Calu3 (cell line): ENCODE measurements around the gene ABCB6. TPM values are rescaled to one million over a fixed set of nuclear protein-coding genes. Genes with fewer than 3 reads are reported as not detected.
"Not testable (repeated sequence)": the region's sequence is repeated elsewhere in the genome, so short reads cannot be mapped to it uniquely, and the experiment has no call there.

ENCODE experiments used
- BruUV-seq: library from RNA; stranded (reverse); fragments of 400-500 nt; replicated peaks from 2 replicates; lab custom pipeline; 2021; lab: Mats Ljungman, UMichigan
- CTCF ChIA-PET: fragments of 300-600 bp; sonication (Branson Sonifier 250); formaldehyde crosslinking; loops from one replicate; lab custom pipeline; 2022; ENCODE audit warnings: antibody characterized with exemption; lab: Charles Lee
- DNase-seq: peaks from one replicate; pipeline ENCODE4 v3.0.0; 2022
- H3K27ac Mint-ChIP-seq: one replicate; pipeline ENCODE4 v1.8.0; 2022; ENCODE audit warnings: mixed read lengths; ENCODE audit not compliant: unreplicated experiment
- H3K27me3 Mint-ChIP-seq: one replicate; pipeline ENCODE4 v1.8.0; 2022; ENCODE audit warnings: mixed read lengths; ENCODE audit not compliant: unreplicated experiment
- H3K36me3 Mint-ChIP-seq: one replicate; pipeline ENCODE4 v1.8.0; 2022; ENCODE audit warnings: mild to moderate bottlenecking, moderate library complexity, mixed read lengths; ENCODE audit not compliant: insufficient read depth, unreplicated experiment
- H3K4me1 Mint-ChIP-seq: one replicate; pipeline ENCODE4 v1.8.0; 2022; ENCODE audit warnings: mild to moderate bottlenecking, low read depth, mixed read lengths; ENCODE audit not compliant: unreplicated experiment
- H3K4me3 Mint-ChIP-seq: one replicate; pipeline ENCODE4 v1.8.0; 2022; ENCODE audit warnings: mild to moderate bottlenecking, low read depth, moderate library complexity, mixed read lengths; ENCODE audit not compliant: unreplicated experiment
- H3K9me3 Mint-ChIP-seq: one replicate; pipeline ENCODE4 v1.8.0; 2022; ENCODE audit warnings: low read depth, mixed read lengths; ENCODE audit not compliant: unreplicated experiment
- intact Hi-C: fragments of 100-400 bp; cut with micrococcal nuclease; formaldehyde crosslinking; loops from one replicate; pipeline ENCODE4 v1.10.0; 2022; ENCODE audit not compliant: unreplicated experiment
- total RNA-seq: library from RNA; stranded (reverse); gene quantifications from 2 replicates; pipeline ENCODE4 v1.2.3, GENCODE V29; 2022
- TF ChIP-seq, protein P1 (sequence below): fragments of 200-600 bp; IDR thresholded peaks from one replicate; pipeline ENCODE4 v1.8.0; 2022; ENCODE audit warnings: antibody characterized with exemption; ENCODE audit not compliant: unreplicated experiment

Gene ABCB6
- total RNA-seq, 1 experiment from 2014 or later, result 12.1 TPM

DNA sequence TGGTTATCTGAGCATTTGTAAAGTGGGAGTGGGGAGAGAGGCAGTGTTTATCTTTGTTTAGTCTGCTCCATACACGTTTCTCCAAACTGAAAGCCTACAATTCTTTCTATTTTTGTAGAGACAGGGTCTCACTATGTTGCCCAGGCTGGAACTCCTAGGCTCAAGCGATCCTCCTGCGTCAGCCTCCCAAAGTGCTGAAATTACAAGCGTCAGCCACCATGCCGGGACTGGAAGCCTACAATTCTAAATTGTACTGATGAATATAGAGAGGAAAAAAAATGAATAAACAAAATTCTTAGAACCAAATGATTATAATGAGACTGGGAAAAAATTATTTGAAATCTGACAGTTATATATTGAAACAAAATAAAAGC is 13.6 kb downstream of the ABCB6 start:
- H3K27ac Mint-ChIP-seq, result no peak overlapping the region
- BruUV-seq, result no TSS peak
- peaks cover 8% of the 10 kb centered on the region for H3K4me1 Mint-ChIP-seq
- peaks cover 24% of the 10 kb centered on the region for H3K36me3 Mint-ChIP-seq
- CTCF ChIA-PET, result no interaction called here
- H3K9me3 Mint-ChIP-seq, result no peaks in the 10 kb centered on the region
- no peaks in the 10 kb centered on the region for H3K27me3 Mint-ChIP-seq
- TF ChIP-seq, protein P1, sequence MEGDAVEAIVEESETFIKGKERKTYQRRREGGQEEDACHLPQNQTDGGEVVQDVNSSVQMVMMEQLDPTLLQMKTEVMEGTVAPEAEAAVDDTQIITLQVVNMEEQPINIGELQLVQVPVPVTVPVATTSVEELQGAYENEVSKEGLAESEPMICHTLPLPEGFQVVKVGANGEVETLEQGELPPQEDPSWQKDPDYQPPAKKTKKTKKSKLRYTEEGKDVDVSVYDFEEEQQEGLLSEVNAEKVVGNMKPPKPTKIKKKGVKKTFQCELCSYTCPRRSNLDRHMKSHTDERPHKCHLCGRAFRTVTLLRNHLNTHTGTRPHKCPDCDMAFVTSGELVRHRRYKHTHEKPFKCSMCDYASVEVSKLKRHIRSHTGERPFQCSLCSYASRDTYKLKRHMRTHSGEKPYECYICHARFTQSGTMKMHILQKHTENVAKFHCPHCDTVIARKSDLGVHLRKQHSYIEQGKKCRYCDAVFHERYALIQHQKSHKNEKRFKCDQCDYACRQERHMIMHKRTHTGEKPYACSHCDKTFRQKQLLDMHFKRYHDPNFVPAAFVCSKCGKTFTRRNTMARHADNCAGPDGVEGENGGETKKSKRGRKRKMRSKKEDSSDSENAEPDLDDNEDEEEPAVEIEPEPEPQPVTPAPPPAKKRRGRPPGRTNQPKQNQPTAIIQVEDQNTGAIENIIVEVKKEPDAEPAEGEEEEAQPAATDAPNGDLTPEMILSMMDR, result no peak
- intact Hi-C loops, result no loop called here
- no peak overlapping the region for H3K4me3 Mint-ChIP-seq
- no peak for DNase-seq

DNA sequence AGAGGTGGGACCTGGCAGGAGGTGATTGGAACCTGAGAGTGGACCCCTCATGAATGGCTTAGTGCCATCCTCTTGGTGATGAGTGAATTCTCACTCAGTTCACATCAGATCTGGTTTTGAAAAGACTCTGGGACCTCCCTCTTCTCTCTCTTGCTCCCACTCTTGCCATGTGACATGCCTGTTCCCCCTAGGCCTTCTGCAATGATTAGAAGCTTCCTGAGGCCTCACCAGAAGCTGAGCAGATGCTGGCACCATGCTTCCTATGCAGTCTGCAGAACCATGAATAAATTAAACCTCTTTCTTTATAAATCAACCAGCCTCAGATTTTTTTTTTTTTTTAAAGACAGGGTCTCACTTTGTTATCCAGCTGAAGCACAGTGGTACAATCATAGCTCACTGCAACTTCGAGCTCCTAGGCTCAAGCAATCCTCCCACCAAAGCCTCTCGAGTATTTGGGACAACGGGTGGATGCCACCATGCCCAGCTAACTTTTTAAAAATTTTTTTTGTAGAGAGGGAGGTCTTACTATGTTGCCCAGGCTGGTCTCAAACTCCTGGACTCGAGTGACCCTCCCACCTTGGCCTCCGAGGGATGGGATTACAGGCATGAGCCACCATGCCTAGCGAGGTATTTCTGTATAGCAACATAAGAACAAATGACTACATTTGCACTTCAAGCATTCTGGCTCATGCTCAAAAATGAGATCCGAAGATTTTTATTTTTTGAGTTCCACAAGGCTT is 14.2 kb downstream of the ABCB6 start:
- TF ChIP-seq, protein P1, result no peak
- H3K27me3 Mint-ChIP-seq, result peaks cover 5% of the 10 kb centered on the region
- no TSS peak for BruUV-seq
- no peak overlapping the region for H3K27ac Mint-ChIP-seq
- peaks cover 24% of the 10 kb centered on the region for H3K36me3 Mint-ChIP-seq
- intact Hi-C loops, result no loop called here
- no peaks in the 10 kb centered on the region for H3K9me3 Mint-ChIP-seq
- no peak overlapping the region for H3K4me3 Mint-ChIP-seq
- no peak for DNase-seq
- CTCF ChIA-PET, result no interaction called here
- peaks cover 8% of the 10 kb centered on the region for H3K4me1 Mint-ChIP-seq

DNA sequence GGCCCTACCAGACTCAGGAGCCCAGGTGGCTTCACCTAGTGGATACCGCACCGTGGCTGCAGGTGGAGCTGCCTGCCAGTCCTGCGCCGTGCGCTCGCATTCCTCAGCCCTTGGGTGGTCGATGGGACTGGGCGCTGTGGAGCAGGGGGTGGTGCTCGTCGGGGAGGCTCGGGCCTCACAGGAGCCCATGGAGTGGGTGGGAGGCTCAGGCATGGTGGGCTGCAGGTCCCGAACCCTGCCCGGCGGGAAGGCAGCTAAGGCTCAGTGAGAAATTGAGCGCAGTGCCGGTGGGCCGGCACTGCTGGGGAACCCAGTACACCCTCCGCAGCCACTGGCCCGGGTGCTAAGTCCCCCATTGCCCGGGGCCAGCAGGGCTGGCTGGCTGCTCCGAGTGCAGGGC is 17.4 kb downstream of the ABCB6 start:
- BruUV-seq, H3K9me3 Mint-ChIP-seq, intact Hi-C loops, H3K4me3 Mint-ChIP-seq, H3K4me1 Mint-ChIP-seq, H3K36me3 Mint-ChIP-seq, DNase-seq, H3K27ac Mint-ChIP-seq, CTCF ChIA-PET: not testable (repeated sequence)
- H3K27me3 Mint-ChIP-seq, result peaks cover 16% of the 10 kb centered on the region

DNA sequence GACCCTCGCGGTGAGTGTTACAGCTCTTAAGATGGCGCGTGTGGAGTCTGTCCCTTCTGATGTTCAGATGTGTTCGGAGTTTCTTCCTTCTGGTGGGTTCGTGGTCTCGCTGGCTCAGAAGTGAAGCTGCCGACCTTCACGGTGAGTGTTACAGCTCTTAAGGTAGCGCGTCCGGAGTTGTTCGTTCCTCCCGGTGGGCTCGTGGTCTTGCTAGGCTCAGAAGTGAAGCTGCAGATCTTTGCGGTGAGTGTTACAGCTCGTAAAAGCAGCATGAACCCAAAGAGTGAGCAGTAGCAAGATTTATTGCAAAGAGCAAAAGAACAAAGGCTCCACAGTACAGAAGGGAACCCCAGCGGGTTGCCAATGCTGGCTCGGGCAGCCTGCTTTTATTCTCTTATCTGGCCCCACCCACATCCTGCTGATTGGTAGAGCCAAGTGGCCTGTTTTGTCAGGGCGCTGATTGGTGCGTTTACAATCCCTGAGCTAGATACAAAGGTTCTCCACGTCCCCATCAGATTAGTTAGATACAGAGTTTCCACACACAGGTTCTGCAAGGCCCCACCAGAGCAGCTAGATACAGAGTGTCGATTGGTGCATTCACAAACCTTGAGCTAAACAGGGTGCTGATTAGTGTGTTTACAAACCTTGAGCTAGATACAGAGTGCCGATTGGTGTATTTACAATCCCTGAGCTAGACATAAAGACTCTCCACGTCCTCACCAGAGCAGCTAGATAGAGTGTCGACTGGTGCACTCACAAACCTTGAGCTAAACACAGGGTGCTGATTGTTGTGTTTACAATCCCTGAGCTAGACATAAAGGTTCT is 18.0 kb downstream of the ABCB6 start:
- BruUV-seq, H3K9me3 Mint-ChIP-seq, H3K4me3 Mint-ChIP-seq, H3K27ac Mint-ChIP-seq, intact Hi-C loops, CTCF ChIA-PET, H3K4me1 Mint-ChIP-seq, H3K36me3 Mint-ChIP-seq, DNase-seq: not testable (repeated sequence)
- H3K27me3 Mint-ChIP-seq, result peaks cover 20% of the 10 kb centered on the region

DNA sequence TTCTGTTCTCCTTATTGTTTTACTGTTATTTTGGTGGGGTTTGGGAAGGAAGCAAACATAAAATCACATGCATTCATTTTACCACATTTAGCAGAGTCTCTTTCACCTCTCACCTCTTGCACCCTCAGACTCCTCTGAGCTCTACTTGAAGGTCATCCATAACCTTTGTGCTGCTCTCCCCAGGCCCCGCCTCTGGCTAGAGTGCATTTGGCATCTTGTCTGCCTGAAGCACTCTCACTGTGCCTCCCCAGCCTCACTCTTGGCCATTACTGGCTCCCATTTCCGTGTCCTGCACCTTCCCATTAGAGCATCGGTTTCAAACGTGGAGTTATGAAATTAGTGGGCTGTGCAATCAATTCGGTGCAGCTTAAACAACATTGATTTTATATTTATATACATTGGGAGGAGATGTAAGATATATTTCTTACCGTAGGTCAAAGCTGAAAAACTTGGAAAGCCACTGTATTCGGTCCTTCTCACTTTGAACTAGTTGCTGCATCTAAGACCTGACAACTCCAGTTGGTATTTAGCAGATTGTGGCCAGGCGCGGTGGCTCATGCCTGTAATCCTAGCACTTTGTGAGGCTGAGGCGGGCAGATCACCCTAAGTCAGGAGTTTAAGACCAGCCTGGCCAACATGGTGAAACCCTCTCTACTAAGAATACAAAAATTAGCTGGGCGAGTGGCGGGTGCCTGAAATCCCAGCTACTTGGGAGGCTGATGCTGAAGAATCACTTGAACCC is 19.1 kb downstream of the ABCB6 start:
- DNase-seq, result no peak
- Mint-ChIP-seq H3K27ac (no peak overlapping the region), H3K27me3 (peaks cover 25% of the 10 kb centered on the region), H3K9me3 (no peaks in the 10 kb centered on the region), H3K36me3 (no peaks in the 10 kb centered on the region), H3K4me3 (no peak overlapping the region), H3K4me1 (no peaks in the 10 kb centered on the region)
- no TSS peak for BruUV-seq
- TF ChIP-seq, protein P1, result no peak
- intact Hi-C loops, result no loop called here
- CTCF ChIA-PET, result no interaction called here
